ENCODE data around the gene RPS2.
A peak's percentile ranks its signal among the peaks of the same experiment; 100 is the strongest.

Gene RPS2

GRCh38 chr16:1971796-1972489 lies 7.3 kb upstream of the RPS2 start, which contains the start of gene TBL3 (continued):
- TF ChIP-seq, protein P1, sequence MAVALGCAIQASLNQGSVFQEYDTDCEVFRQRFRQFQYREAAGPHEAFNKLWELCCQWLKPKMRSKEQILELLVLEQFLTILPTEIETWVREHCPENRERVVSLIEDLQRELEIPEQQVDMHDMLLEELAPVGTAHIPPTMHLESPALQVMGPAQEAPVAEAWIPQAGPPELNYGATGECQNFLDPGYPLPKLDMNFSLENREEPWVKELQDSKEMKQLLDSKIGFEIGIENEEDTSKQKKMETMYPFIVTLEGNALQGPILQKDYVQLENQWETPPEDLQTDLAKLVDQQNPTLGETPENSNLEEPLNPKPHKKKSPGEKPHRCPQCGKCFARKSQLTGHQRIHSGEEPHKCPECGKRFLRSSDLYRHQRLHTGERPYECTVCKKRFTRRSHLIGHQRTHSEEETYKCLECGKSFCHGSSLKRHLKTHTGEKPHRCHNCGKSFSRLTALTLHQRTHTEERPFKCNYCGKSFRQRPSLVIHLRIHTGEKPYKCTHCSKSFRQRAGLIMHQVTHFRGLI (tag by site-specific recombination; IDR thresholded peaks at IDR 0.05) = no peak; the same call in 1 of the 2 replicates
- TF ChIP-seq, protein P2, sequence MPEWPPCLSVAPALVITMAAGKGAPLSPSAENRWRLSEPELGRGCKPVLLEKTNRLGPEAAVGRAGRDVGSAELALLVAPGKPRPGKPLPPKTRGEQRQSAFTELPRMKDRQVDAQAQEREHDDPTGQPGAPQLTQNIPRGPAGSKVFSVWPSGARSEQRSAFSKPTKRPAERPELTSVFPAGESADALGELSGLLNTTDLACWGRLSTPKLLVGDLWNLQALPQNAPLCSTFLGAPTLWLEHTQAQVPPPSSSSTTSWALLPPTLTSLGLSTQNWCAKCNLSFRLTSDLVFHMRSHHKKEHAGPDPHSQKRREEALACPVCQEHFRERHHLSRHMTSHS (tag by site-specific recombination; IDR thresholded peaks at IDR 0.05) = peak; percentile 60; the same call in 1 of the 2 replicates
- TF ChIP-seq, protein P3, sequence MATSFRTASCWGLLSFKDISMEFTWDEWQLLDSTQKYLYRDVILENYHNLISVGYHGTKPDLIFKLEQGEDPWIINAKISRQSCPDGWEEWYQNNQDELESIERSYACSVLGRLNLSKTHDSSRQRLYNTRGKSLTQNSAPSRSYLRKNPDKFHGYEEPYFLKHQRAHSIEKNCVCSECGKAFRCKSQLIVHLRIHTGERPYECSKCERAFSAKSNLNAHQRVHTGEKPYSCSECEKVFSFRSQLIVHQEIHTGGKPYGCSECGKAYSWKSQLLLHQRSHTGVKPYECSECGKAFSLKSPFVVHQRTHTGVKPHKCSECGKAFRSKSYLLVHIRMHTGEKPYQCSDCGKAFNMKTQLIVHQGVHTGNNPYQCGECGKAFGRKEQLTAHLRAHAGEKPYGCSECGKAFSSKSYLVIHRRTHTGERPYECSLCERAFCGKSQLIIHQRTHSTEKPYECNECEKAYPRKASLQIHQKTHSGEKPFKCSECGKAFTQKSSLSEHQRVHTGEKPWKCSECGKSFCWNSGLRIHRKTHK (tag by site-specific recombination; IDR thresholded peaks at IDR 0.05) = no peak
- TF ChIP-seq FEZF1 (tag by site-specific recombination; IDR thresholded peaks at IDR 0.05) (0 out of 2 replicates have a peak, but pooled peaks have one; percentile 6), MEIS1 (CRISPR knock-in tag; IDR thresholded peaks at IDR 0.05; ENCODE audit: borderline replicate concordance) (no peak), ZNF292 (tag by site-specific recombination; IDR thresholded peaks at IDR 0.05; ENCODE audit: borderline replicate concordance, low read depth) (no peak), PATZ1 (tag by site-specific recombination; IDR thresholded peaks at IDR 0.05) (peak; percentile 95), ZFP41 (tag by site-specific recombination; IDR thresholded peaks at IDR 0.05; ENCODE audit: borderline replicate concordance) (no peak), ZNF302 (tag by site-specific recombination; IDR thresholded peaks at IDR 0.05; ENCODE audit: low read depth) (no peak), ZNF776 (tag by site-specific recombination; IDR thresholded peaks at IDR 0.05; ENCODE audit: borderline replicate concordance) (no peak), ZNF398 (tag by site-specific recombination; IDR thresholded peaks at IDR 0.05) (peak; percentile 89), ZSCAN23 (tag by site-specific recombination; IDR thresholded peaks at IDR 0.05) (no peak), ZNF658 (tag by site-specific recombination; IDR thresholded peaks at IDR 0.05) (no peak), ZNF248 (tag by site-specific recombination; IDR thresholded peaks at IDR 0.05) (no peak), KLF1 (tag by site-specific recombination; IDR thresholded peaks at IDR 0.05) (peak; percentile 94), ZNF677 (tag by site-specific recombination; IDR thresholded peaks at IDR 0.05) (no peak), ZNF416 (tag by site-specific recombination; IDR thresholded peaks at IDR 0.05) (no peak), ZNF311 (tag by site-specific recombination; IDR thresholded peaks at IDR 0.05; ENCODE audit: borderline replicate concordance) (no peak), ZNF521 (tag by site-specific recombination; IDR thresholded peaks at IDR 0.05) (no peak), ZBTB48 (tag by site-specific recombination; IDR thresholded peaks at IDR 0.05) (peak; percentile 10; the same call in 1 of the 2 replicates), ZNF155 (tag by site-specific recombination; IDR thresholded peaks at IDR 0.05) (no peak), ZNF16 (tag by site-specific recombination; IDR thresholded peaks at IDR 0.05; ENCODE audit: low read depth) (no peak), ZNF426 (tag by site-specific recombination; IDR thresholded peaks at IDR 0.05) (no peak), BCL11B (tag by site-specific recombination; IDR thresholded peaks at IDR 0.05; ENCODE audit: low read depth) (no peak), ZFP69B (tag by site-specific recombination; IDR thresholded peaks at IDR 0.05) (peak; percentile 57), ZNF221 (tag by site-specific recombination; IDR thresholded peaks at IDR 0.05; ENCODE audit: borderline replicate concordance) (no peak), SP3 (tag by site-specific recombination; IDR thresholded peaks at IDR 0.05) (peak; percentile 97), KLF9 (tag by site-specific recombination; IDR thresholded peaks at IDR 0.05; ENCODE audit: low read depth) (no peak; the same call in 1 of the 2 replicates), ZNF785 (tag by site-specific recombination; IDR thresholded peaks at IDR 0.05) (peak; percentile 29; the same call in 1 of the 2 replicates), ZBTB1 (tag by site-specific recombination; IDR thresholded peaks at IDR 0.05) (no peak)
- TF ChIP-seq, protein P4, sequence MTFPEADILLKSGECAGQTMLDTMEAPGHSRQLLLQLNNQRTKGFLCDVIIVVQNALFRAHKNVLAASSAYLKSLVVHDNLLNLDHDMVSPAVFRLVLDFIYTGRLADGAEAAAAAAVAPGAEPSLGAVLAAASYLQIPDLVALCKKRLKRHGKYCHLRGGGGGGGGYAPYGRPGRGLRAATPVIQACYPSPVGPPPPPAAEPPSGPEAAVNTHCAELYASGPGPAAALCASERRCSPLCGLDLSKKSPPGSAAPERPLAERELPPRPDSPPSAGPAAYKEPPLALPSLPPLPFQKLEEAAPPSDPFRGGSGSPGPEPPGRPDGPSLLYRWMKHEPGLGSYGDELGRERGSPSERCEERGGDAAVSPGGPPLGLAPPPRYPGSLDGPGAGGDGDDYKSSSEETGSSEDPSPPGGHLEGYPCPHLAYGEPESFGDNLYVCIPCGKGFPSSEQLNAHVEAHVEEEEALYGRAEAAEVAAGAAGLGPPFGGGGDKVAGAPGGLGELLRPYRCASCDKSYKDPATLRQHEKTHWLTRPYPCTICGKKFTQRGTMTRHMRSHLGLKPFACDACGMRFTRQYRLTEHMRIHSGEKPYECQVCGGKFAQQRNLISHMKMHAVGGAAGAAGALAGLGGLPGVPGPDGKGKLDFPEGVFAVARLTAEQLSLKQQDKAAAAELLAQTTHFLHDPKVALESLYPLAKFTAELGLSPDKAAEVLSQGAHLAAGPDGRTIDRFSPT (tag by site-specific recombination; IDR thresholded peaks at IDR 0.05) = peak; percentile 68
